ENCODE measurements around the gene KIF2C.

- TF ChIP-seq CTCF (IDR thresholded peaks at IDR 0.05) (no peak), POLR2A (IDR thresholded peaks at IDR 0.05) (peak; percentile 7 to 55), POLR2AphosphoS5 (IDR thresholded peaks at IDR 0.05) (peak; percentile 68 to 92 (median 84))
Measured at GRCh38 chr1:44807364-44808062, 67.9 kb downstream of the KIF2C start.

Data from suprapubic skin (tissue), 4 donors.